HG03378 (cell line): ENCODE results near the gene FGFRL1.
"Not testable (repeated sequence)": the region's sequence is repeated elsewhere in the genome, so short reads cannot be mapped to it uniquely, and the experiment has no call there.

Experiments used
- ATAC-seq: cut with Tn5 transposase; IDR thresholded peaks from one replicate; pipeline ENCODE4 v1.9.1; 2021; ENCODE audit warnings: mild to moderate bottlenecking, moderate library complexity; ENCODE audit not compliant: unreplicated experiment

The FGFRL1 gene

DNA sequence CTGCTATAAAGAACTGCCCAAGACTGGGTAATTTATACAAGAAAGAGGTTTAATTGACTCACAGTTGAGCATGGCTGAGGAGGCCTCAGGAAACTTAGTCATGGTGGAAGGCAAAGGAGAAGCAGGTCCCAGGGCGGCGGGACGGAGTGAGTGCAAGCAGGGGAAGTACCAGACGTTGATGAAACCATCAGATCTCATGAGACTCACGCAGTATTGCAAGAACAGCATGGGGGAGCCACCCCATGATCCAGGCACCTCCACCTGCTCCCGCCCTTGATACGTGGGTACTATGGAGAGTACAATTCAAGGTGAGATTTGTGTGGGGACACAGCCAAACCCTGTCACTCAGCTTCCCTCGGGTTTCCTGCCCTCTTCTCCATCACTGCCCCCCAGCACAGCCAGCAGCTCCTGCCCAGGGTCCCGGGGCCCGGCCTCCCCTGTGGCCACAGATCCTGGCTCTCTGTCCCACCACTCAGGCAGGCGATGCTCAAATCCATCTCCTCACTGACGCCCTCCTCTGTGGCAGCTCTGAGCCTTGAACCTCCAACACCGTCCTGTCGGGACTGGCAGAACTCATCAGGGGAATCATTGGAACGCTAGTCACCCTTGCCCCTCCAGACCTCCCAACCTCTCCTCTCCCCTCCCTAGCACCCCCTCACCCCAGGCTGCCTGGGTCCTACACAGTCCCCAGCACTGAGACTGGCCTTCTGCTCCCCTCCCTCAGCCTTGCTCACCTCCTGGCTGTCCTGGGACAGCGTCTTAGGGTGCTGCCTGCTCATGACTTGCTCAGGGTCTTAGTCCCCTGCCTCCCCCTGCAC lies 37.6 kb downstream of the FGFRL1 start:
- ATAC-seq, result no peak

DNA sequence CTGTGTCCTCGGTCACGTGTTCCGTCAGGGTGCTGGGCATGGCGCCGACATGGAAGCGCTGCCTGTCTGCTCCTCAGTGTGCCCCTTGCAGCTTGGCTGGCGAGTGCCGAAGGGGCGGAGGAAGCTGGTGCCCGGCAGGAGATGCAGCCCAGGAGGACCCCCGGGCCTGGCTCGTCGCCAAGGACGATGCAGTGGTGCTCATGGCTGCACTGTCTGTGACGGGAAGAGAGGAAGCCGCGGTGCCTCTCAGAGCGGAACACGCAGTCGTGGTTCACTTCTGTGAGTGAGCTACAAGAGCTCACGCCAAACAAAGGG lies 38.1 kb downstream of the FGFRL1 start:
- no peak for ATAC-seq

DNA sequence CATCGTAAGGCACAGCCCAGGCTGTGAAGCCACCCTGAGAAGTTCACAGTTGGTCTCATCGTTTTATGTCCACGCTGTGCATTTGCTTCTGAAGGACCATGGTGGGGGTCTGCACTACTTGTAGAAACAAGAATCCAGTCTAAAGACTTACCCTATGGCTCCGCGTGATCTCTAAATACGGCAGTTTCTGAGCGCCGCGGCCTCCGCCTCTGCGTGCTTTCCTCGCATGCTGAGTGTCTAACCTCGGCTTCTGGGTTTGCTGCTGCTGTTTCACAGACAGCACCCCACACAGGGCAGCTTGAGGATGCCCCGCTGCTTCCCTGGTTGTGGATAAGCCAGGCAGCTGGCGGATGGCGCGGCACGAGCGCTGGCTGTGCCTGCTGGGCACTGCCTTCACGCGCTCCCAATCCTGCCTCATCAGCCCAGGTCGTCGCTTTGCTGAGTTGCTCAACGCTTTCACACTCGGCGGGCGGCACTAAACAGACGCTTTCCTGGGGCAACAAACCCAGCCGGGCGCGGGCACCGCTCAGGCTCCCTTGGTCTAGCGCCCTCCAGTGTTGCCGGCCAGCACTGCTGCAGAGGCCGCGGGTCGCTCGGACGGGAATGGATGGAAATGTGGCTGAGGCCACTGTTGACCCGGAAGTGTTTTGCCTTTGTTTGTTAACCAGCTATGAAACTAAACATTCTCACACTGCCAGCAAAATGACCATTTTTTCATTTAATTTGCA lies 39.2 kb downstream of the FGFRL1 start:
- no peak for ATAC-seq

DNA sequence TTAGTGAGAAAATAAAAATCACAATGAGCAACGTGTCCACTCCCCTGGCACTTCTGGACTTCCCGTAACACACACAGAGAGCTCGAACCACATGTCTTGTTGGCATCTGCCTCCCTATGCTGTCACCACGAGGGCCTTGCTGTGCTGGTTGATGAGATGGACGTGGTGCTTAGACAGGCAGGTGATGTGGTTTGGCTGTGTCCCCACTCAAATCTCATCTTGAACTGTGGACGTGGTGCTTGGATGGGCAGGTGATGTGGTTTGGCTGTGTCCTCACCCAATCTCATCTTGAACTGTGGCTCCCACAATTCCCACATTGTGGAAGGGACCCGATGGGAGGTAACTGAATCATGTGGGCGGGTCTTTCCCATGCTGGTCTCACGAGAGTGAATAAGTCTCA lies 40.0 kb downstream of the FGFRL1 start:
- ATAC-seq, result no peak

DNA sequence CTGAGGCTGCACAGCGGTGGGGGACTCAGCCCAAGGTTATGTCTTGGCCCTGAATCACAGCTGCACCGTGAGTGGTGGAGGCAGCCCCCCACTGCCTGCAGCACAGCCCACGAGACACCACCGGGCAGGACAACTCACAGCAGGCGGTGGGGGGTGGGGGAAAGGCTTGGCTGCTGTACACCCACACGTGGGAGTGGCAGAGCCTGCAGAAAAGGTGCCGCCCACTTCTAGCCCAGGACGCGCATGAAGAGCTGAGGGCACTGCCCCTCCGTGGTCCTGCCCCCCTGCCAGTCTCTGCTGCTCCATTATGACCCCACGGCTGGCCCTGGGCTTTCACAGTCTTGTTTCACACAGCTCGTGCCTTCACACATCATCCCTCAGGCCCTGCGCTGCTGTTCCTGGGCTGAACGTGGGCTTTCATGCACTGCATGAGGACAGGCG lies 40.8 kb downstream of the FGFRL1 start:
- ATAC-seq, result no peak

GRCh38 chr4:1053080-1053661 lies 41.7 kb downstream of the FGFRL1 start:
- ATAC-seq, result no peak

DNA sequence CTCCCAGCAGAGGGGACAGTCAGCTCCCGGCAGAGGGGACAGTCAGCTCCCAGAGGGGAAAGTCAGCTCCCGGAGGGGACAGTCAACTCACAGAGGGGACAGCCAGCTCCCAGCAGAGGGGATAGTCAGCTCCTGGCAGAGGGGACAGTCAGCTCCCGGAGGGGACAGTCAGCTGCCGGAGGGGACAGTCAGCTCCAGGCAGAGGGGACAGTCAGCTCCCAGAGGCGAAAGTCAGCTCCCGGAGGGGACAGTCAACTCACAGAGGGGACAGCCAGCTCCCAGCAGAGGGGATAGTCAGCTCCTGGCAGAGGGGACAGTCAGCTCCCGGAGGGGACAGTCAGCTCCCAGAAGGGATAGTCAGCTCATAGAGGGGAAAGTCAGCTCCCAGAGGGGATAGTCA lies 42.5 kb downstream of the FGFRL1 start:
- not testable (repeated sequence) for ATAC-seq

GRCh38 chr4:1054696-1055242 lies 43.3 kb downstream of the FGFRL1 start:
- ATAC-seq, result not testable (repeated sequence)

- not testable (repeated sequence) for ATAC-seq
These were observed 43.8 kb downstream of the FGFRL1 start for GRCh38 chr4:1055243-1055701.

GRCh38 chr4:1055721-1056590 lies 44.5 kb downstream of the FGFRL1 start:
- no peak for ATAC-seq

DNA sequence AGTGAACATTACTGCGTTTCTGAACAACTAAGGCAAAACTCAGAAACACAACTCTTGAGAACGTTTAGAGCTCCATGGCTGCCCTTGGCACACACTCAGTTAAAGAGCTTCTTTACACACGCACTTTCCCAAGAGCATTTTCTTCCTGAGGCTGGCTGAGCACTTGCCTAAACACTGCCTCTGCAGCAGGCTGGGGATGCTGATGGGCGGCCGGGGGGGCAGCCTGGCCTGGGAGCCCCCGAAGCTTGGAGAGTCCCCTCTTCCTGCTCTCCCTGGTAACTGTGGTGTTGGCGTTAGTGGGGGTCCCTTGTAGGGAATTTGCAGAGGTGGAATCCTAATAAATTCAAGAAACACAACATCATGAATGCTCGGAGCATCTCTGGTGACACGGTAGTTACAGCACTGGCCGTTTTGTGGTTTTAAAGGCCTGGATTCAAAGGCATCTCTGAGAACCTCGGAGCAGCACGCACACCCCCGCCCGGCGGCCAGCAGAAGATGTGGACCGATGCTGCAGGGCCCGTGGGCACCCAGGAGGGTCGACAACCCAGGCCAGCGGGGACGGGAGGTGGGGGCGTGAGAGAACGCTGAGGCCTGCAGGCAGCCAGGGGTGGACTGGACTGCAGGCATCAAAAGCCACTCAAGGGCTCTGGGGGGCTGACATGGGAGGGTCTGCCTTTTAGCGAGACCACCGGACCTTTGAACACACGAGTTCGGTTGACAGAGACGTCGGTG lies 45.4 kb downstream of the FGFRL1 start:
- no peak for ATAC-seq

DNA sequence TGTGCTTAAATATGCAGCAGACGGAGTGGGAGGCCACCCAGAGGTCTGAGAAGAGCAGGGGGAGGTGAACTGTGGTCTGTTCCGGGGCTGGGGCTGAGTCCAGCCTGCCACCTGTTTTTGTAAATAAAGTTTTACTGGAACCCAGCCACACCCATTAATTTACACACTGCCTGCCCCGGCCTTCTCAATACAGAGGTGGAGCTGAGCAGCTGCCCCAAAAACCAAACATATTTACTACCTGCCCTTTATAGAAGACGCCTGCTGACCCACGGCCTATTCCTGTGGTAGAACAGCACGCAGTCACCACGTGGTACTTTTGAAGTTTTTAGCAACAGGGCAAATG lies 45.9 kb downstream of the FGFRL1 start:
- ATAC-seq, result no peak

GRCh38 chr4:1058198-1058996 lies 47.0 kb downstream of the FGFRL1 start:
- ATAC-seq, result no peak

GRCh38 chr4:1058997-1059665 lies 47.7 kb downstream of the FGFRL1 start:
- ATAC-seq, result no peak

GRCh38 chr4:1060121-1060520 lies 48.7 kb downstream of the FGFRL1 start:
- ATAC-seq, result no peak

DNA sequence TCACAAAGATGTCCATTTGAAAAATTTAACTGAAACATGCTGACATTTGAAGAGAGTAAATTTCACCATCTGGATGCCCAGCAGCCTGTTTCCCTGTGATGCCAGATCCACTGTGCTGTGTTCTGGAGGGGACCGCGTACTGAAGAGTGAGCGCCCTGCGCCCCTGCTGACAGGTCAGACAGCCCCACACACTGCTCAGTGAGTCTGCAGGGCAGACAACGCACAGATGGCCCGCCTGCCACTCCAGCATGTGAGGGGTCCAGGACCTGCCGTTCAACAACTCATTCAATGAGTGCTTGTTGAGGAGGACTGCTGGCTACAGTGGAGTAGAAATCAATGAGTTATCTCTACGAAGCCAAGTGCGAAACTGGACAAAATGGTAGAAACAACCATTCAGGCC lies 49.2 kb downstream of the FGFRL1 start:
- ATAC-seq, result no peak

GRCh38 chr4:1061056-1061700 lies 49.8 kb downstream of the FGFRL1 start:
- no peak for ATAC-seq

- no peak for ATAC-seq
These were observed 50.3 kb downstream of the FGFRL1 start for GRCh38 chr4:1061760-1062159.
